ENCODE data around the gene RNF151.

DNA sequence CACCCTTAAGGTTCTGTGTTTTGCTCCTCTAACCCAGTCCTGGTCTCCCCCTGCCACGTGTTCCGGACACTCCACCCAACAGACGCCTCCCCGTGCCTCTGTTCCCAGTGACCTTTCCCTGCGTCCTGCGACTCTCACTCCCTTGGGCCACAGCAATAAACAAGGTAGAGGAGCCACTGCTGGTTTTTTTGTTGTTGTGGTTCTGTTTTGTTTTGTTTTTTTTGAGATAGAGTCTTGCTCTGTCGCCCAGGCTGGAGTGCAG lies 49.2 kb downstream of the RNF151 start:
- TF ChIP-seq, protein P1, sequence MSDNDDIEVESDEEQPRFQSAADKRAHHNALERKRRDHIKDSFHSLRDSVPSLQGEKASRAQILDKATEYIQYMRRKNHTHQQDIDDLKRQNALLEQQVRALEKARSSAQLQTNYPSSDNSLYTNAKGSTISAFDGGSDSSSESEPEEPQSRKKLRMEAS (IDR thresholded peaks at IDR 0.05; ENCODE audit: low read depth, low read length) = no peak
- TF ChIP-seq POLR2A (IDR thresholded peaks at IDR 0.05; ENCODE audit: extremely low read depth, insufficient read length) (no peak), MYC (IDR thresholded peaks at IDR 0.05; ENCODE audit: low read depth, low read length) (no peak)
